GM20000 (cell line): Measurements from ENCODE around the gene RALGPS1.

ENCODE experiments used
- DNase-seq: peaks from one replicate; pipeline ENCODE4 v3.0.0; 2012; ENCODE audit warnings: low spot score
- CTCF ChIP-seq: IDR thresholded peaks from 2 replicates; pipeline ENCODE4 v1.5.1; 2012; ENCODE audit warnings: mild to moderate bottlenecking, control low read depth; ENCODE audit errors: extremely low read depth, missing control alignments

The RALGPS1 gene

GRCh38 chr9:126999315-127000068, 84.9 kb downstream of the RALGPS1 start:
- no peak for DNase-seq
- no peak for TF ChIP-seq CTCF

- DNase-seq: peak; percentile 83
- TF ChIP-seq CTCF: no peak
These were observed 90.6 kb downstream of the RALGPS1 start for GRCh38 chr9:127004946-127005769.

GRCh38 chr9:127005770-127006314, 91.3 kb downstream of the RALGPS1 start:
- no peak for TF ChIP-seq CTCF
- DNase-seq: no peak

DNA sequence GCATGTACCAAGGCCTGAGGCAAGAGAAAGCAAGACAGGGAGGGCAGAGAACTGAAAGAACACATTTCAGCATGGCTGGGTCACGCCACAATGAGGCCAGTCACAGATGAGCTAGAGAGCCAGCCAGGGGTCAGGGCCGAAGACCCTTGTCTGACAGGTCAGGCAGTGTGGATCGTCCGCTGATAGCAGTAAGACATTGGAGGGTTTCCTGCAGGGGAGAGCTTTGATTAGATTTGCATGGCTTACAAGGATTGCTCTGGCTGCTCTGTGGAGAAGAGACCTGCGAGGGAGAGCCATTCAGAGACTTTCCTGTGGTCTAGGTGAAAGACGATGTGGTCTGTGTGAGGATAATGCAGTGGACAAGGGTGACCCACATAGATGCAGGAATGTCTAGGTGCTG, 93.1 kb downstream of the RALGPS1 start:
- no peak for TF ChIP-seq CTCF

GRCh38 chr9:127008076-127008475, 93.5 kb downstream of the RALGPS1 start:
- DNase-seq: no peak
- no peak for TF ChIP-seq CTCF

More for the DNA sequence above, 93.1 kb downstream of the RALGPS1 start:
- DNase-seq: no peak

GRCh38 chr9:127011772-127012171, 97.2 kb downstream of the RALGPS1 start:
- no peak for DNase-seq
- TF ChIP-seq CTCF: no peak

- no peak for TF ChIP-seq CTCF
- DNase-seq: no peak
These were observed 97.7 kb downstream of the RALGPS1 start for GRCh38 chr9:127012250-127012649.
